Suprapubic skin (tissue), 4 donors: ENCODE measurements around the gene BDKRB1. TPM values are rescaled to one million over a fixed set of nuclear protein-coding genes. Genes with fewer than 3 reads are reported as not detected.
A peak's percentile ranks its signal among the peaks of the same experiment; 100 is the strongest.

Experiments used
- DNase-seq, 2 donors: peaks; one replicate each; pipeline ENCODE4 v3.0.0-alpha.2; 2019; ENCODE audit warnings: low spot score in 2 of 2
- H3K27ac ChIP-seq: fragments of 200-600 bp; sonication (generic); one replicate; pipeline ENCODE4 v1.5.1; 2019
- H3K27me3 ChIP-seq: fragments of 200-600 bp; sonication (generic); one replicate; pipeline ENCODE4 v1.5.1; 2019
- H3K36me3 ChIP-seq: fragments of 200-600 bp; sonication (generic); one replicate; pipeline ENCODE4 v1.5.1; 2019
- H3K4me1 ChIP-seq: fragments of 200-600 bp; sonication (generic); one replicate; pipeline ENCODE4 v1.5.1; 2019
- H3K4me3 ChIP-seq: fragments of 200-600 bp; sonication (generic); one replicate; pipeline ENCODE4 v1.5.1; 2019; ENCODE audit warnings: mild to moderate bottlenecking
- H3K9me3 ChIP-seq: fragments of 200-600 bp; sonication (generic); one replicate; pipeline ENCODE4 v1.5.1; 2019
- CTCF ChIP-seq, 2 donors: fragments of 200-600 bp in 1 of 2; fragments of 450-650 bp in 1 of 2; sonication (generic) in 1 of 2; IDR thresholded peaks; one replicate each; pipeline ENCODE4 v1.5.1; 2016 to 2019; ENCODE audit warnings: antibody characterized with exemption in 2 of 2, mild to moderate bottlenecking in 1 of 2, moderate library complexity in 1 of 2
- EP300 ChIP-seq: sonication (generic); formaldehyde crosslinking; IDR thresholded peaks from one replicate; pipeline ENCODE4 v1.6.1; 2017; ENCODE audit warnings: antibody characterized with exemption
- POLR2A ChIP-seq, 2 donors: fragments of 450-650 bp; IDR thresholded peaks; one replicate each; pipeline ENCODE4 v1.6.1; 2017; ENCODE audit warnings: antibody characterized with exemption in 2 of 2, mild to moderate bottlenecking in 2 of 2, moderate library complexity in 2 of 2
- POLR2AphosphoS5 ChIP-seq, 3 donors: sonication (generic); formaldehyde crosslinking; IDR thresholded peaks; one replicate each; pipeline ENCODE4 v1.6.1; 2017; ENCODE audit warnings: antibody characterized with exemption in 3 of 3
- WGBS: methylation state at CpG from one replicate; pipeline ENCODE4 v1.1.5; 2018; 5-methylcytosine and 5-hydroxymethylcytosine counted together
- total RNA-seq, 4 donors: library from RNA; depleted of rRNA; stranded (reverse); fragments of >200 nt; gene quantifications; one replicate each; pipeline ENCODE4 v1.1.0, GENCODE V29; 2016

Gene BDKRB1
- total RNA-seq, result 1 to 10 TPM; 2.6 to 6.5 (median 4.1) TPM

GRCh38 chr14:96255501-96256366, at the start of gene BDKRB1:
Gene BDKRB1 (plus strand): TSS chr14:96256210. CDS start chr14:96263683, 7,473 bp downstream.
- no peaks in the 10 kb centered on the region for H3K36me3 ChIP-seq
- no peak within 1 kb of the TSS for H3K4me3 ChIP-seq
- H3K27ac ChIP-seq, result peak within 1 kb of the TSS; percentile 23
- no peaks in the 10 kb centered on the region for H3K27me3 ChIP-seq
- H3K4me1 ChIP-seq, result peaks cover 17% of the 10 kb centered on the region
- TF ChIP-seq POLR2A (IDR thresholded peaks at IDR 0.05) (no peak), EP300 (peak; percentile 63), CTCF (IDR thresholded peaks at IDR 0.05) (no peak), POLR2AphosphoS5 (IDR thresholded peaks at IDR 0.05) (no peak)
- DNase-seq, result no peak
- H3K9me3 ChIP-seq, result no peaks in the 10 kb centered on the region
- 23% methylated on average over 12 of the region's 12 CpGs for WGBS

- H3K4me3 ChIP-seq, result peak overlapping the region; percentile 54
- 39% methylated on average over 8 of the region's 8 CpGs for WGBS
- H3K27me3 ChIP-seq, result no peaks in the 10 kb centered on the region
- no peaks in the 10 kb centered on the region for H3K36me3 ChIP-seq
- DNase-seq, result no peak
- TF ChIP-seq EP300 (no peak), POLR2AphosphoS5 (IDR thresholded peaks at IDR 0.05) (no peak), CTCF (IDR thresholded peaks at IDR 0.05) (no peak), POLR2A (IDR thresholded peaks at IDR 0.05) (no peak)
- no peak overlapping the region for H3K27ac ChIP-seq
- H3K9me3 ChIP-seq, result no peaks in the 10 kb centered on the region
- peaks cover 35% of the 10 kb centered on the region for H3K4me1 ChIP-seq
Measured at GRCh38 chr14:96206461-96206860, 49.5 kb upstream of the BDKRB1 start.

GRCh38 chr14:96207686-96208085, 48.3 kb upstream of the BDKRB1 start:
- no peak for DNase-seq
- Histone ChIP-seq H3K4me1 (peaks cover 35% of the 10 kb centered on the region), H3K27ac (no peak overlapping the region), H3K4me3 (no peak overlapping the region), H3K9me3 (no peaks in the 10 kb centered on the region), H3K27me3 (no peaks in the 10 kb centered on the region), H3K36me3 (no peaks in the 10 kb centered on the region)
- WGBS, result 80% methylated on average over 5 of the region's 5 CpGs
- TF ChIP-seq EP300, result no peak
- no peak for TF ChIP-seq POLR2AphosphoS5 (IDR thresholded peaks at IDR 0.05)
- no peak for TF ChIP-seq POLR2A (IDR thresholded peaks at IDR 0.05)
- no peak for TF ChIP-seq CTCF (IDR thresholded peaks at IDR 0.05)

- Histone ChIP-seq H3K4me1 (peaks cover 35% of the 10 kb centered on the region), H3K36me3 (no peaks in the 10 kb centered on the region), H3K27ac (no peak overlapping the region), H3K9me3 (no peaks in the 10 kb centered on the region), H3K4me3 (no peak overlapping the region), H3K27me3 (no peaks in the 10 kb centered on the region)
- no peak for DNase-seq
- TF ChIP-seq POLR2A (IDR thresholded peaks at IDR 0.05), result no peak
- no peak for TF ChIP-seq EP300
- TF ChIP-seq POLR2AphosphoS5 (IDR thresholded peaks at IDR 0.05), result no peak
- TF ChIP-seq CTCF (IDR thresholded peaks at IDR 0.05), result no peak
- 94% methylated on average over 8 of the region's 12 CpGs for WGBS
Measured at GRCh38 chr14:96208739-96209138, 47.3 kb upstream of the BDKRB1 start.

- Histone ChIP-seq H3K36me3 (no peaks in the 10 kb centered on the region), H3K4me3 (no peak overlapping the region), H3K9me3 (no peaks in the 10 kb centered on the region), H3K27ac (no peak overlapping the region), H3K4me1 (peaks cover 10% of the 10 kb centered on the region), H3K27me3 (no peaks in the 10 kb centered on the region)
- DNase-seq, result no peak
- no peak for TF ChIP-seq EP300
- no peak for TF ChIP-seq POLR2AphosphoS5 (IDR thresholded peaks at IDR 0.05)
- no peak for TF ChIP-seq POLR2A (IDR thresholded peaks at IDR 0.05)
- no peak for TF ChIP-seq CTCF (IDR thresholded peaks at IDR 0.05)
Measured at GRCh38 chr14:96212140-96212539, 43.9 kb upstream of the BDKRB1 start.
